Spinal cord (tissue), 10 donors: Measurements from ENCODE around the gene PRRC1. TPM values are rescaled to one million over a fixed set of nuclear protein-coding genes. Genes with fewer than 3 reads are reported as not detected.
"Not testable (repeated sequence)": the region's sequence is repeated elsewhere in the genome, so short reads cannot be mapped to it uniquely, and the experiment has no call there.

Experiments used
- DNase-seq, 6 donors: peaks; one replicate each; pipeline versions ENCODE4 v3.0.0 to v3.0.0-alpha.2; 2013 to 2015; ENCODE audit warnings: low spot score in 6 of 6, low read depth in 4 of 6
- H3K27ac ChIP-seq: one replicate; pipeline ENCODE4 v1.5.1; 2013; ENCODE audit warnings: low read depth, low read length, control low read depth
- H3K27me3 ChIP-seq: one replicate; pipeline ENCODE4 v1.6.1; 2013; ENCODE audit warnings: low read length; ENCODE audit not compliant: control insufficient read depth, insufficient read depth
- H3K36me3 ChIP-seq: one replicate; pipeline ENCODE4 v1.6.1; 2013; ENCODE audit warnings: low read length; ENCODE audit not compliant: control insufficient read depth, insufficient read depth
- H3K4me1 ChIP-seq: one replicate; pipeline ENCODE4 v1.6.1; 2013; ENCODE audit warnings: low read length; ENCODE audit not compliant: control insufficient read depth, insufficient read depth
- H3K4me3 ChIP-seq: one replicate; pipeline ENCODE4 v1.5.1; 2013; ENCODE audit warnings: low read depth, low read length, control low read depth
- H3K9me3 ChIP-seq: one replicate; pipeline ENCODE4 v1.6.1; 2013; ENCODE audit warnings: low read length; ENCODE audit not compliant: control insufficient read depth, insufficient read depth
- WGBS: methylation state at CpG from one replicate; pipeline ENCODE4 v1.1.5; 2013; ENCODE audit warnings: missing lambda C conversion rate; ENCODE audit not compliant: insufficient coverage; 5-methylcytosine and 5-hydroxymethylcytosine counted together
- polyA plus RNA-seq, 2 donors: library from polyadenylated mRNA; unstranded; fragments of 120-200 nt; gene quantifications; one replicate each; pipeline ENCODE4 v1.2.1, GENCODE V29; 2013; ENCODE audit not compliant: insufficient read length in 2 of 2
- total RNA-seq, 2 donors: library from RNA; depleted of rRNA in 1 of 2; stranded (reverse); fragments of 120-200 nt in 1 of 2; fragments of >200 nt in 1 of 2; gene quantifications; one replicate each; pipeline versions ENCODE4 v1.2.3 to v1.2.4, GENCODE V29; 2013 to 2014
- donor health status: healthy.

PRRC1 gene
- total and polyA plus RNA-seq, 4 donors = 30.9 to 58.2 (median 41.4) TPM

DNA sequence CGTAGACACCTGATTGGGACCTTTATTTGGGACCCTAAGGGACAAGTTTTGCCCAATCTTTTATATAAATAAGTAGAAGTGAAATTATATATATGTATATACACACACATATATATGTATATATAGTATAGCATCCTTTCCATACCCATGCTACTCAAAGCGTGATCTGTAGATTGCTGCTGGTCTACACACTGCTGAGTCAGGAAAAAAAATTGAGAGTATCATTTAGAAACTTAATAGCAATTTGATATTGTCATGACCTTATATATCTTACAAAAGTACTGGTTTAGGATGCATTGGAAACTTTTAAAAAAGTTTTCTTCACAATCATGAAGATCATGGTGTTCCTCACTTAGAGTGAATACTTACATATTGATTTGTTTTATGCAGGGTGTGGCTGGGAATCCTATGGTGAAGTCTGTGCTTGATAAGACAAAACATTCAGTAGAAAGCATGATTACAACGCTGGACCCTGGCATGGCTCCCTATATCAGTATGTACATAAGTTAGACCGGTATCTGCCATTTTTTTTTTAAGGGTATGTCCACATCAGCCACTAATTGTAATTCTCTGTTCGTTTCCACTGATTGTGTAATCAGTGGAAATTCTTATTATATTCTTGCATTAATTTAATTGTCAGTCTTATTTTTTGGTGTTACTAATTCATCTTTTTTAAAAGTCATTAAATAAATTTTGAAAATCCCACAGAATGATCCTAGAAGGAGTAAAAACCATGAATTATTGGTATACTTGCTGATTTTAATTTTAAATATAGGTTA, 12.7 kb downstream of the PRRC1 start:
- DNase-seq = no peak
- no peaks in the 10 kb centered on the region for H3K27me3 ChIP-seq
- H3K27ac ChIP-seq = no peak overlapping the region
- WGBS = no CpG with 5 or more reads among the region's 5 CpGs
- H3K9me3 ChIP-seq = no peaks in the 10 kb centered on the region
- H3K36me3 ChIP-seq = peaks cover 6% of the 10 kb centered on the region
- no peak overlapping the region for H3K4me3 ChIP-seq
- no peaks in the 10 kb centered on the region for H3K4me1 ChIP-seq

DNA sequence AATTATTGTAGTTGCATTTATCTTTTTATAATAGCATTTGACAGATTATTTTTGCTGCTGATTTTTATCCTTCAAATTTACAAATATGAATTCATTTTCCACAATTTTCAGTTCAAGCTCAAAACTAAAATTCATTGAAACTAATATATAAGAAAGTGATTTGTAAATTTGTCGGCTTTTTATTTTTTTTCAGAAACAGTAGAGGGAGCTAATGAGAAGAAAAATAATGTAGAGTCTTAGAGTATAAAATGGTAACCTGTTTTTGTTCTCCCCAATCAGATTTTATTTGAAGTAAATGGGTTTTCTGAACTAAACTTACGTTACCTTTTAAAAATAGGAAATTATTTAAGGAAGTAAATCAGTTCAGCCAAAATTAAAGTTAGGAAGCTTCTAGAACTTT, 19.2 kb downstream of the PRRC1 start:
- no CpG with 5 or more reads among the region's 2 CpGs for WGBS
- Histone ChIP-seq H3K4me1 (no peaks in the 10 kb centered on the region), H3K36me3 (peaks cover 3% of the 10 kb centered on the region), H3K27me3 (no peaks in the 10 kb centered on the region), H3K27ac (no peak overlapping the region), H3K4me3 (no peak overlapping the region), H3K9me3 (no peaks in the 10 kb centered on the region)
- peak in 2 of 6 donors; percentile 11 to 42 for DNase-seq

DNA sequence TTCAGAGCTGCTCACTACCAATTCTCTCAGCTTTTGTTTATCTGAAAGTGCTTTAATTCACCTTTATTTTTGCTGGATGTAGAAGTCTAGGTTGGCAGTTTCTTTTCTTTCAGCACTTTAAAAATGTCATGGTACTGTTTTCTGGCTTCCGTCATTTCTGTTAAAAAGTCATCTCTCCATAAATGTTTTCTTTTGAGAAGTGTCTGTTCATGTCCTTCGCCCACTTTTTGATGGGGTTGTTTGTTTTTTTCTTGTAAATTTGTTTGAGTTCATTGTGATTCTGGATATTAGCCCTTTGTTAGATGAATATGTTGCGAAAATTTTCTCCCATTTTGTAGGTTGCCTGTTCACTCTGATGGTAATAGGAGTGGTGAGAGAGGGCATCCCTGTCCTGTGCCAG, 23.1 kb downstream of the PRRC1 start:
- not testable (repeated sequence) for H3K27me3 ChIP-seq, H3K36me3 ChIP-seq, DNase-seq, H3K4me1 ChIP-seq, H3K27ac ChIP-seq, H3K4me3 ChIP-seq, H3K9me3 ChIP-seq
- no CpG with 5 or more reads among the region's 3 CpGs for WGBS

DNA sequence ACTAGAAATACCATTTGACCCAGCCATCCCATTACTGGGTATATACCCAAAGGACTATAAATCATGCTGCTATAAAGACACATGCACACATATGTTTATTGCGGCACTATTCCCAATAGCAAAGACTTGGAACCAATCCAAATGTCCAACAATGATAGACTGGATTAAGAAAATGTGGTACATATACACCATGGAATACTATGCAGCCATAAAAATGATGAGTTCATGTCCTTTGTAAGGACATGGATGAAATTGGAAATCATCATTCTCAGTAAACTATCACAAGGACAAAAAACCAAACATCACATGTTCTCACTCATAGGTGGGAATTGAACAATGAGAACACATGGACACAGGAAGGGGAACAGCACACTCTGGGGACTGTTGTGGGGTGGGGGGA, 27.8 kb downstream of the PRRC1 start:
- not testable (repeated sequence) for H3K27me3 ChIP-seq, H3K4me1 ChIP-seq, H3K4me3 ChIP-seq, H3K27ac ChIP-seq, DNase-seq, H3K9me3 ChIP-seq, H3K36me3 ChIP-seq
- no CpG with 5 or more reads among the region's 1 CpG for WGBS

DNA sequence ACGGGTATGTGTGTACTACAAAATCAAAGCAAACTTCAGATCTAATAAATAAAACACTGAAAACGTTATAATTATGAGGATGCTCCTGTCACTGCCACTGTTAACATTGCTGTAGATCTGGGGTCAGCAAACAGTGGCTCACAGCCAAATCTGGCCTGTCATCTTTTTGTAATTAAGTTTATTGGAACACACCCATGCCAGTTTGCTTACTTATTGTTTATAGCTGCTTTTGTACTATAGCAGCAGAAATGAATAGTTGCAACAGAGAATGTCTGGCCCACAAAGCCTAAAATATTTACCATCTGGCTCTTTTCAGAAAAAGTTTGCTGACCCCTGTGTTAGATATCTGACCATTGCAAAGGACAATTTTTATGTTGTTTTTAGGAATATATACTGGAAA, 32.1 kb downstream of the PRRC1 start:
- H3K9me3 ChIP-seq = no peaks in the 10 kb centered on the region
- H3K27me3 ChIP-seq = no peaks in the 10 kb centered on the region
- WGBS = no CpG with 5 or more reads among the region's 2 CpGs
- H3K36me3 ChIP-seq = no peaks in the 10 kb centered on the region
- DNase-seq = no peak
- H3K4me1 ChIP-seq = no peaks in the 10 kb centered on the region
- H3K27ac ChIP-seq = no peak overlapping the region
- no peak overlapping the region for H3K4me3 ChIP-seq

DNA sequence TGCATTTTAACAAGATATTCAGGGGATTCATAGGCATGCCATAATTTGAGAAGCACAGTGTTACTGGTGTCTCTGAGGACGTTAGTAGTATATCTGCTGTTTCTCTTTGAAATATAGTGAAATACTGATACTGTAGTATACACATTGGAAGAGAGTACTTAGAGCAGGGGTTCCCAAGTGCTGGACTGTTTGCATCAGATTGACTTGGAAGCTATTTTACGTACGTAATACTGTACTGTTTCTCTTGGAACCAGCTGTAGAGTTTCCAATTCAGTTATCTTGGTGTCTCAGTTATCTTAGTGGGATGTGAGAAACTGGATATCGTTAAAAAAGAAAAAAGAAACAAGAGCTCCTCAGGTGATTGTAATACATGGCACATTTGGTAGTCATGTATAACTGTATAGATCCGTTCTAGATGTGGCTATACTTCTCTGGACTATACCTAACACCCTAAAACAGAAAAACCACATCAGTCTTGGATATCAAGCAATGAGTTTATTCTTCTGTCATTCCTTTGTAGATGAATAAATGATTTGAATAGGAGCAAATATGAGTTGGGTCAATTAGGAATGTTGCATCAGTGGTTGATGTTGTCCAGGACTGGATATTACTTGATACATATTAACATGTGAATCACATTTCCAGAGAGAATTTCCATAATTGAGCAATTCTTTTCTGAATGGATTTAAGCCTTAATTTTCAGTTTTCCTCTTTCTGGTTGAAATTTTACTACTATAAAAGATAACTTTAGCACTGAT, 33.4 kb downstream of the PRRC1 start:
- H3K9me3 ChIP-seq = no peaks in the 10 kb centered on the region
- DNase-seq = no peak
- WGBS = 96% methylated on average over 2 of the region's 5 CpGs
- H3K27me3 ChIP-seq = no peaks in the 10 kb centered on the region
- no peaks in the 10 kb centered on the region for H3K4me1 ChIP-seq
- no peak overlapping the region for H3K4me3 ChIP-seq
- no peaks in the 10 kb centered on the region for H3K36me3 ChIP-seq
- H3K27ac ChIP-seq = no peak overlapping the region

DNA sequence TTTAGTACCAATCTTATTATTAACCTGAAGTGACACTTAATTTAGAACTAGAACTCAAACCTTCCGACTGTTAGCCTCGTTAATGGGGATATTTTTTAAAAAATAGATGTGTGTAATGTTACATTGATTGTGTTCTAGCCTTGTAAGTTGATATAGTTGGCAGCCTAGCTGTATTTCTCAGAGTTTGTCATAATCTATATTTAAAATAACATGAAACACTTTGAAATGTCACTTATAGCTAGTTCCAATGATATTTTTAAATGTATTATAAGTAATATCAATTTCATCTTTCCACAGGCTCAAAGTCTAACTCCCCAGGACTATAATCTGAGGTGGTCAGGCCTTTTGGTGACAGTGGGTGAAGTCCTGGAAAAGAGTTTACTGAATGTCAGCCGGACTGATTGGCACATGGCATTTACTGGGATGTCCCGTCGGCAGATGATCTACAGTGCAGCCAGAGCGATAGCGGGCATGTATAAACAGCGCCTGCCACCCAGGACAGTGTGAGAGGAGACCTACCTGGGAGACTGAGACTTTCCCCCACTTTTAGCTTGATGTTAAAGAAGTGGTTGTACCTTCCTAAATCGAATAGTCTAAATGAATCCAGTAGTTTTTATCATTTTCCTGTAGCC, 34.1 kb downstream of the PRRC1 start:
- Histone ChIP-seq H3K27ac (no peak overlapping the region), H3K4me1 (no peaks in the 10 kb centered on the region), H3K27me3 (no peaks in the 10 kb centered on the region), H3K9me3 (no peaks in the 10 kb centered on the region), H3K36me3 (no peaks in the 10 kb centered on the region), H3K4me3 (no peak overlapping the region)
- WGBS = 98% methylated on average over 3 of the region's 9 CpGs
- DNase-seq = no peak

DNA sequence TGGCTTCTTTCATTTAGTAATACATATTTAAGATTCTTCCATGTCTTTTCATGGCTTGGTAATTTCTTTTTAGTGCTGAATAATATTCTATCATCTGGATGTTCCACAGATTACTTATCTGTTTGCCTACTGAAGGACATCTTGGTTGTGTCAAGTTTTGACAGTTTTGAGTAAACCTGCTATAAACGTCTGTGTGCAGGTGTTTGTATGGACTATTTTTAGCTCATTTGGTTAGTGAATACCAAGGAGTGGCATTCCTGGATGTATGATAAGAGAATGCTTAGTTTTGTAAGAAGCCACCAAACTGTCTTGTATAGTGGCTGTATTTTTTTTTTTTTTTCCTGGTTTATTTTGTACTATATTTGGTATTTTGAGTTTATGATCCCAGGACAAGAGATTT, 38.4 kb downstream of the PRRC1 start:
- H3K4me1 ChIP-seq = no peaks in the 10 kb centered on the region
- no peak overlapping the region for H3K4me3 ChIP-seq
- no peaks in the 10 kb centered on the region for H3K9me3 ChIP-seq
- no peak for DNase-seq
- no peaks in the 10 kb centered on the region for H3K27me3 ChIP-seq
- H3K27ac ChIP-seq = no peak overlapping the region
- H3K36me3 ChIP-seq = no peaks in the 10 kb centered on the region
- 75% methylated on average over 1 of the region's 1 CpG for WGBS

DNA sequence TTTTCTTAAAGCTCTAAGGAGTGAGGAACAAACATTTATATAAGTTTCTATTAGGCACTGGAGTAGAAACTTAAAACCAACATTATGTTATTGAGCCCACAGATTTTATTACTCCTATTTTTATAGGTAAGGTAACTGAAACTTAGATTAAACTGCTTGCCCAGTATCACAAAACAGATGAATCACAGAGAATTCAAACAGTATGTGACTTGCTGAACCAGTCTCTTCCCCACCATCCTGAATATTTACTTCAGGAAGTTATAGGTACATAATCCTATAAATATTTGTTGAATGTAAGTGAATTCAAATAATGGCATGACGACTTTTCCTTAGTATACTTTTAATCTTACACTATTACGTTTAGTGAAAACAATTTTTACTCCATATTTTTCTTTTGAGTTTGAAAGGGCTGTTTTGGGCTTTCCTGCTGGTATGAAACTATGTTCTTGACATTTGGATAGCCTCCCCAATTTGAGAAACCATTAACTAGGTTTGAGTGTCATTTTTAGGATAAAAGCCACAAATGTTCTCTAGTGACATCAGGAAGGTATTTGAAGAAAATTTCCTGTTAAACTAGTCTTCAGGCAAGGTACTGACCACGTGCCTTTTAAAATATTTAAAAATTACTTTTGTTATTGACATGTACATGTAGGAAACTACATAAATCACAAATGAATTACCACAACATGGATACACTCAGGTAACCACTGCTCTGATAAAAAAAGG, 39.3 kb downstream of the PRRC1 start:
- DNase-seq = no peak
- Histone ChIP-seq H3K27me3 (no peaks in the 10 kb centered on the region), H3K9me3 (no peaks in the 10 kb centered on the region), H3K36me3 (no peaks in the 10 kb centered on the region), H3K27ac (no peak overlapping the region), H3K4me3 (no peak overlapping the region), H3K4me1 (no peaks in the 10 kb centered on the region)
- no CpG with 5 or more reads among the region's 3 CpGs for WGBS
